Measurements from ENCODE around the gene DDC.
A peak's percentile ranks its signal among the peaks of the same experiment; 100 is the strongest.

Gene DDC

GRCh38 chr7:50446542-50446960 is 118.7 kb downstream of the DDC start:
- no peak for DNase-seq

GRCh38 chr7:50436133-50436806 is 128.9 kb downstream of the DDC start:
- no peak for DNase-seq

GRCh38 chr7:50431722-50432305 is 133.4 kb downstream of the DDC start:
- no peak for DNase-seq

GRCh38 chr7:50431316-50431715 is 133.9 kb downstream of the DDC start:
- no peak for DNase-seq

GRCh38 chr7:50428911-50429310 is 136.3 kb downstream of the DDC start:
- no peak for DNase-seq

- no peak for DNase-seq
Measured at GRCh38 chr7:50427518-50427917, 137.7 kb downstream of the DDC start.

GRCh38 chr7:50426280-50427045 is 138.7 kb downstream of the DDC start:
- no peak for DNase-seq

GRCh38 chr7:50425318-50425717 is 139.9 kb downstream of the DDC start:
- no peak for DNase-seq

- DNase-seq: no peak
Measured at GRCh38 chr7:50423860-50424259, 141.3 kb downstream of the DDC start.

GRCh38 chr7:50422858-50423257 is 142.3 kb downstream of the DDC start:
- no peak for DNase-seq

GRCh38 chr7:50421043-50421442 is 144.2 kb downstream of the DDC start:
- DNase-seq: no peak

- DNase-seq: no peak
Measured at GRCh38 chr7:50418526-50419290, 146.5 kb downstream of the DDC start.

- peak; percentile 70 for DNase-seq
Measured at GRCh38 chr7:50418086-50418515, 147.1 kb downstream of the DDC start.

- DNase-seq: no peak
Measured at GRCh38 chr7:50416527-50417182, 148.6 kb downstream of the DDC start.

GRCh38 chr7:50415844-50416364 is 149.3 kb downstream of the DDC start:
- no peak for DNase-seq

GRCh38 chr7:50413561-50413960 is 151.6 kb downstream of the DDC start:
- DNase-seq: no peak

GRCh38 chr7:50412973-50413372 is 152.2 kb downstream of the DDC start:
- no peak for DNase-seq

GRCh38 chr7:50411332-50411731 is 153.9 kb downstream of the DDC start:
- no peak for DNase-seq

- DNase-seq: no peak
Measured at GRCh38 chr7:50409856-50410745, 155.1 kb downstream of the DDC start.
